ENCODE measurements around the gene BAHCC1. TPM values are rescaled to one million over a fixed set of nuclear protein-coding genes. Genes with fewer than 3 reads are reported as not detected.

Gene BAHCC1
- total RNA-seq, 1 experiment from 2014 or later, result 29.8 TPM

GRCh38 chr17:81383504-81384421, 11.5 kb upstream of the BAHCC1 start:
- no peak overlapping the region for H3K4me3 Mint-ChIP-seq
- no peak for DNase-seq (ENCODE audit: low spot score)
- ATAC-seq, result no peak
- TF ChIP-seq NR2C2 (CRISPR knock-in tag; IDR thresholded peaks at IDR 0.05) (no peak), MYBL2 (CRISPR knock-in tag; IDR thresholded peaks at IDR 0.05) (no peak), AFF4 (CRISPR knock-in tag; IDR thresholded peaks at IDR 0.05; ENCODE audit: borderline replicate concordance) (no peak), GTF2I (CRISPR knock-in tag; conservative IDR thresholded peaks at IDR 0.05) (no peak), ZNF263 (CRISPR knock-in tag; IDR thresholded peaks at IDR 0.05; ENCODE audit: low read depth) (no peak), TP53 (CRISPR knock-in tag; IDR thresholded peaks at IDR 0.05) (no peak), AR (CRISPR knock-in tag; IDR thresholded peaks at IDR 0.05) (no peak), ZNF138 (CRISPR knock-in tag; conservative IDR thresholded peaks at IDR 0.05) (no peak)
- no peaks in the 10 kb centered on the region for H3K9me3 Mint-ChIP-seq
- ChIA-PET POLR2A (no interaction called here), CTCF (interaction anchor here (1.4 kb wide), 1 partner anchor 101 kb away, joined by 5 read pairs; no protein-coding TSS in a partner anchor)
- no peak overlapping the region for H3K27ac Mint-ChIP-seq
- H3K36me3 Mint-ChIP-seq, result no peaks in the 10 kb centered on the region
- H3K27me3 Mint-ChIP-seq (ENCODE audit: low read depth), result peaks cover 56% of the 10 kb centered on the region
- H3K4me1 Mint-ChIP-seq, result peaks cover 6% of the 10 kb centered on the region

DNA sequence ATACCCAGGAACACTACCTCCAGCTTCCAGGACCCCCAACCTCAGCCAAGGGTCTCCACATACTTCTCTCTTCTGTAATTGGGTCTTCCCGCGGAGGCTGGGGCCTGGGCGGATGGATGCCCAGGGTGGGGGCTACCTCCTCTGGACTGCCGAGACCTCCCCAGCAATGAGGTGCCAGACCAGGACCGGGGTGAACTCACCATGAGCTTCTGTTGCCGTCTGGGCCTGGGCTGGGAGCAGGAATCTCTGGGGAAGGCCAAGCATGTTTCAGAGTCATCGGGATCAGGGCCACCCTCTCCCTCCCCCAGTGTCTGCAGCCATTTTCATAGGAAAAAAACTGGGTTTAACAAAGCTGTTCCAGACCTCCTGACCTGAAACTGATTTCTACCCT, 10.3 kb upstream of the BAHCC1 start:
- Mint-ChIP-seq H3K4me3 (no peak overlapping the region), H3K27ac (no peak overlapping the region), H3K36me3 (no peaks in the 10 kb centered on the region), H3K9me3 (no peaks in the 10 kb centered on the region), H3K27me3 (ENCODE audit: low read depth) (peaks cover 68% of the 10 kb centered on the region), H3K4me1 (peaks cover 15% of the 10 kb centered on the region)
- TF ChIP-seq TEAD1 (CRISPR knock-in tag; IDR thresholded peaks at IDR 0.05), result no peak
- no peak for TF ChIP-seq RELA (CRISPR knock-in tag; IDR thresholded peaks at IDR 0.05; ENCODE audit: borderline replicate concordance)
- no peak for TF ChIP-seq NFATC4 (CRISPR knock-in tag; IDR thresholded peaks at IDR 0.05)
- no peak for TF ChIP-seq RORB (CRISPR knock-in tag; IDR thresholded peaks at IDR 0.05)
- TF ChIP-seq, protein P1, sequence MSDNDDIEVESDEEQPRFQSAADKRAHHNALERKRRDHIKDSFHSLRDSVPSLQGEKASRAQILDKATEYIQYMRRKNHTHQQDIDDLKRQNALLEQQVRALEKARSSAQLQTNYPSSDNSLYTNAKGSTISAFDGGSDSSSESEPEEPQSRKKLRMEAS (CRISPR knock-in tag; IDR thresholded peaks at IDR 0.05), result no peak
- TF ChIP-seq TCF7 (CRISPR knock-in tag; IDR thresholded peaks at IDR 0.05; ENCODE audit: low read depth), result no peak
- TF ChIP-seq ZNF121 (CRISPR knock-in tag; IDR thresholded peaks at IDR 0.05), result no peak
- TF ChIP-seq, protein P2, sequence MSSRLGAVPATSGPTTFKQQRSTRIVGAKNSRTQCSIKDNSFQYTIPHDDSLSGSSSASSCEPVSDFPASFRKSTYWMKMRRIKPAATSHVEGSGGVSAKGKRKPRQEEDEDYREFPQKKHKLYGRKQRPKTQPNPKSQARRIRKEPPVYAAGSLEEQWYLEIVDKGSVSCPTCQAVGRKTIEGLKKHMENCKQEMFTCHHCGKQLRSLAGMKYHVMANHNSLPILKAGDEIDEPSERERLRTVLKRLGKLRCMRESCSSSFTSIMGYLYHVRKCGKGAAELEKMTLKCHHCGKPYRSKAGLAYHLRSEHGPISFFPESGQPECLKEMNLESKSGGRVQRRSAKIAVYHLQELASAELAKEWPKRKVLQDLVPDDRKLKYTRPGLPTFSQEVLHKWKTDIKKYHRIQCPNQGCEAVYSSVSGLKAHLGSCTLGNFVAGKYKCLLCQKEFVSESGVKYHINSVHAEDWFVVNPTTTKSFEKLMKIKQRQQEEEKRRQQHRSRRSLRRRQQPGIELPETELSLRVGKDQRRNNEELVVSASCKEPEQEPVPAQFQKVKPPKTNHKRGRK (CRISPR knock-in tag; IDR thresholded peaks at IDR 0.05; ENCODE audit: borderline replicate concordance), result no peak
- no peak for TF ChIP-seq NR2C2 (CRISPR knock-in tag; IDR thresholded peaks at IDR 0.05)
- TF ChIP-seq ATF1 (CRISPR knock-in tag; IDR thresholded peaks at IDR 0.05), result no peak
- ATAC-seq (no peak), DNase-seq (ENCODE audit: low spot score) (no peak)
- POLR2A ChIA-PET, result interaction anchor here (0.9 to 1.0 kb wide), 2 partner anchors 9 to 12 kb away, joined by 4 to 5 read pairs; no protein-coding TSS in a partner anchor
- CTCF ChIA-PET, result interaction anchor here (0.6 to 0.7 kb wide), 2 partner anchors 55 to 1241 kb away, joined by 3 read pairs; no protein-coding TSS in a partner anchor
